Mammary epithelial cell (primary cell): ENCODE results near the gene PMFBP1.

ENCODE experiments used
- CTCF ChIP-seq, 2 donors: IDR thresholded peaks in 1 of 2; conservative IDR thresholded peaks in 1 of 2; 2 replicates each; pipeline ENCODE4 v1.5.1; 2011 to 2012; ENCODE audit warnings: inconsistent platforms in 2 of 2, low read length in 2 of 2, mild to moderate bottlenecking in 2 of 2, control low read depth in 1 of 2, low read depth in 1 of 2; ENCODE audit not compliant: insufficient read depth in 1 of 2; ENCODE audit errors: extremely low read depth in 1 of 2
- EZH2 ChIP-seq: IDR thresholded peaks from 2 replicates; pipeline ENCODE4 v1.6.1; 2012; ENCODE audit warnings: low read length, inconsistent platforms, borderline replicate concordance

DNA sequence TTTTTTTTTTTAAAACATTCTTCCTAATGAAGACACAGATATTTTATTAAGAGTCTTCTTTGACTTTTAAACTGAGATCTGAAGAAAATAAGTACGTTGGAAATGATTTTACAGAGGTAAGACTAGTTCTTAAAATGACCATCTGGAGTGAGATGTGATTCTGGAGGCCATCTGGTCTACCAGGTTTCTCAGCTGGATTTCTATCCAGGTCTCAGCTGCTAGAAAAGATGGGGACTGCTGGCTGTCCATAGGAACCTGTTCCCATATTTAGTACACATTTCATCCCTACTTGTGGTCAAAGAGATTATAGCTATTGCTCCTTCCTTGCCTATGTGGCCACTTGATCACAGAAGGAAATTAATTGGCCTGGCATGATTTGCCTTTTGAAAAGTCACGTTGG, 12.2 kb downstream of the PMFBP1 start:
- TF ChIP-seq CTCF (conservative IDR thresholded peaks at IDR 0.05 in 1 of 2, IDR thresholded peaks at IDR 0.05 in 1 of 2; ENCODE audit: extremely low read depth in 1 of 2, insufficient read depth in 1 of 2, low read depth in 1 of 2, low read length in 2 of 2) = no peak
- no peak for TF ChIP-seq EZH2
